PC-9 (cell line): Measurements from ENCODE around the gene GABRA4. TPM values are rescaled to one million over a fixed set of nuclear protein-coding genes. Genes with fewer than 3 reads are reported as not detected.

ENCODE experiments used
- BruUV-seq: library from RNA; stranded (reverse); fragments of 400-500 nt; replicated peaks from 2 replicates; lab custom pipeline; 2021; lab: Mats Ljungman, UMichigan
- CTCF ChIA-PET: fragments of 300-600 bp; sonication (Branson Sonifier 250); formaldehyde crosslinking; loops from one replicate; lab custom pipeline; 2022; ENCODE audit warnings: antibody characterized with exemption; lab: Charles Lee
- POLR2A ChIA-PET: fragments of 300-600 bp; sonication (Branson Sonifier 250); formaldehyde crosslinking; loops from one replicate; lab custom pipeline; 2022; ENCODE audit warnings: antibody characterized with exemption; ENCODE audit not compliant: unreplicated experiment; lab: Charles Lee
- DNase-seq, 2 experiments: peaks; one replicate each; pipeline versions ENCODE4 v3.0.0 to v3.0.0-alpha.2; 2015 to 2022; ENCODE audit warnings: mixed read lengths in 1 of 2
- H2AFZ ChIP-seq: fragments of 200-600 bp; sonication (generic); 2 replicates; pipeline ENCODE4 v1.8.1; 2017; ENCODE audit warnings: antibody characterized with exemption
- H3F3A ChIP-seq: fragments of 200-600 bp; sonication (generic); 2 replicates; pipeline ENCODE4 v1.8.1; 2017; ENCODE audit warnings: antibody characterized with exemption, mild to moderate bottlenecking, low read depth; ENCODE audit not compliant: insufficient read depth
- H3K27ac ChIP-seq: fragments of 200-600 bp; sonication (generic); 2 replicates; pipeline ENCODE4 v1.6.1; 2016; ENCODE audit warnings: mixed run types
- H3K27me3 ChIP-seq: fragments of 200-600 bp; sonication (generic); 2 replicates; pipeline ENCODE4 v1.6.1; 2016; ENCODE audit warnings: low read depth, mixed run types; ENCODE audit not compliant: insufficient read depth
- H3K36me3 ChIP-seq: fragments of 200-600 bp; sonication (generic); 2 replicates; pipeline ENCODE4 v1.6.1; 2016; ENCODE audit warnings: low read depth, mixed run types
- H3K4me1 ChIP-seq: fragments of 200-600 bp; sonication (generic); replicated peaks from 2 replicates; pipeline ENCODE4 v1.6.1; 2016; ENCODE audit warnings: mixed run types; ENCODE audit not compliant: insufficient read depth
- H3K4me2 ChIP-seq: fragments of 200-600 bp; sonication (generic); 2 replicates; pipeline ENCODE4 v1.6.1; 2017; ENCODE audit warnings: mixed run types
- H3K4me3 ChIP-seq: fragments of 200-600 bp; sonication (generic); 2 replicates; pipeline ENCODE4 v1.6.1; 2016; ENCODE audit warnings: mixed run types
- H3K79me2 ChIP-seq: fragments of 200-600 bp; sonication (generic); 2 replicates; pipeline ENCODE4 v1.6.1; 2017; ENCODE audit warnings: low read depth, mixed run types
- H3K9me2 ChIP-seq: fragments of 200-600 bp; sonication (generic); 2 replicates; pipeline ENCODE4 v1.8.1; 2017; ENCODE audit warnings: mild to moderate bottlenecking; ENCODE audit not compliant: insufficient read depth
- H3K9me3 ChIP-seq: fragments of 200-600 bp; sonication (generic); 2 replicates; pipeline ENCODE4 v1.8.1; 2016; ENCODE audit warnings: low read depth; ENCODE audit not compliant: insufficient read depth
- H4K20me1 ChIP-seq: fragments of 200-600 bp; sonication (generic); 2 replicates; pipeline ENCODE4 v1.8.1; 2017; ENCODE audit not compliant: insufficient read depth
- EZH2 ChIP-seq: fragments of 200-600 bp; sonication (generic); IDR thresholded peaks from 2 replicates; pipeline ENCODE4 v1.8.0; 2017; ENCODE audit warnings: antibody characterized with exemption, low read depth
- intact Hi-C: fragments of 100-400 bp; cut with micrococcal nuclease; formaldehyde crosslinking; loops from one replicate; pipeline ENCODE4 v1.10.0; 2022; ENCODE audit not compliant: unreplicated experiment
- total RNA-seq: library from RNA; stranded (reverse); gene quantifications from 2 replicates; pipeline ENCODE4 v1.2.3, GENCODE V29; 2021
- TF ChIP-seq, protein P1 (sequence below): fragments of 200-600 bp; sonication (generic); conservative IDR thresholded peaks from 2 replicates; pipeline ENCODE4 v1.6.1; 2017; ENCODE audit warnings: mixed run types, antibody characterized with exemption, mild to moderate bottlenecking, moderate library complexity

GABRA4 gene
- total RNA-seq, 1 experiment from 2014 or later = not detected

DNA sequence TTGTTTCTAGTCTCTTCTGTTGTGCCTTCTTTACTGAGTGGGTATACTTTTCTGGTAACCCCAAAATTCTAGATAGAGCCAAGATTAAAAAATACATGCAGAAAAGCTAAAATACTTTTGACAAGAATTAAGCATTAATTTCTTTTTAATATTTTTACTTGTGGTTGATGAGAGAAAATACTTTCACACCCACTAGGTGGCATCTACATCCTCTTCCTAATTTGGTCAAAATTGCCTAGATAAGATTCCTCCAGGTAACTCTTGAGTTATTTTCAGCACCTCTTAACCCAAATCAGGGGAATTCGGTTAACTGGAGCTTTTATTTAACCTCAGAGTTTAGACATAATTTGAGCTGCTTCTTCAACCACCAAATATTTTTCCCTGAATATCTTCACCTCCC is 55.9 kb downstream of the GABRA4 start:
- no TSS peak for BruUV-seq
- peak in 1 of 2 experiments; percentile 39 for DNase-seq
- no peaks in the 10 kb centered on the region for H4K20me1 ChIP-seq
- no peaks in the 10 kb centered on the region for H3K79me2 ChIP-seq
- H3K4me1 ChIP-seq = peaks cover 10% of the 10 kb centered on the region; the same call in 1 of the 2 replicates
- H3K4me3 ChIP-seq = no peak overlapping the region
- no peak overlapping the region for H3K27ac ChIP-seq
- no peaks in the 10 kb centered on the region for H3K36me3 ChIP-seq
- ChIA-PET POLR2A (no interaction called here), CTCF (no interaction called here)
- no peaks in the 10 kb centered on the region for H3F3A ChIP-seq
- H3K4me2 ChIP-seq = no peak overlapping the region
- TF ChIP-seq EZH2 = no peak
- TF ChIP-seq, protein P1, sequence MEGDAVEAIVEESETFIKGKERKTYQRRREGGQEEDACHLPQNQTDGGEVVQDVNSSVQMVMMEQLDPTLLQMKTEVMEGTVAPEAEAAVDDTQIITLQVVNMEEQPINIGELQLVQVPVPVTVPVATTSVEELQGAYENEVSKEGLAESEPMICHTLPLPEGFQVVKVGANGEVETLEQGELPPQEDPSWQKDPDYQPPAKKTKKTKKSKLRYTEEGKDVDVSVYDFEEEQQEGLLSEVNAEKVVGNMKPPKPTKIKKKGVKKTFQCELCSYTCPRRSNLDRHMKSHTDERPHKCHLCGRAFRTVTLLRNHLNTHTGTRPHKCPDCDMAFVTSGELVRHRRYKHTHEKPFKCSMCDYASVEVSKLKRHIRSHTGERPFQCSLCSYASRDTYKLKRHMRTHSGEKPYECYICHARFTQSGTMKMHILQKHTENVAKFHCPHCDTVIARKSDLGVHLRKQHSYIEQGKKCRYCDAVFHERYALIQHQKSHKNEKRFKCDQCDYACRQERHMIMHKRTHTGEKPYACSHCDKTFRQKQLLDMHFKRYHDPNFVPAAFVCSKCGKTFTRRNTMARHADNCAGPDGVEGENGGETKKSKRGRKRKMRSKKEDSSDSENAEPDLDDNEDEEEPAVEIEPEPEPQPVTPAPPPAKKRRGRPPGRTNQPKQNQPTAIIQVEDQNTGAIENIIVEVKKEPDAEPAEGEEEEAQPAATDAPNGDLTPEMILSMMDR = peak; percentile 61
- no peaks in the 10 kb centered on the region for H3K9me3 ChIP-seq
- no peak overlapping the region for H2AFZ ChIP-seq
- intact Hi-C loops = loop anchor here (10.0 kb wide), 1 partner anchor 447 kb away; no protein-coding TSS in a partner anchor
- no peaks in the 10 kb centered on the region for H3K9me2 ChIP-seq
- H3K27me3 ChIP-seq = no peaks in the 10 kb centered on the region

DNA sequence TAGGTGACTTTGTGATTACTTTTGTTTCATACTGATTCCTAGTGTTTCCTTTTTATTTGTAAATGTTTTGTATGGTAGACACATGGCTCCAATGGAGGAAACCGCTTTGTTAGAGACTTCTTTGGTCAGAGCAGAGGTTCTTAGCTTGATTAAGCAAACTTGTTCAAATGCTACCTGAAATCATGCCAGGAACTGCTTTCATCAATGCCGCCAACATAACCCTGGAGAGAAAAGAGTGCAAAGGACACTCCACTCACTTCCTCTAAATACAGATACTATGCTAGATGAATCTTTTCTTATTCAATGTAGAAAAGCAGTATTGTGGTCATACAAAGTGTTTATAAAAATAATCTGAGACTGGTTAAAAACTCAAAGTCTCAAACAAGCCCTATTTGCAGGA is 58.7 kb downstream of the GABRA4 start:
- Histone ChIP-seq H3K4me1 (peaks cover 10% of the 10 kb centered on the region; the same call in 1 of the 2 replicates), H3K9me2 (no peaks in the 10 kb centered on the region), H3F3A (no peaks in the 10 kb centered on the region), H3K4me3 (no peak overlapping the region), H3K27ac (no peak overlapping the region), H4K20me1 (no peaks in the 10 kb centered on the region), H2AFZ (no peak overlapping the region), H3K9me3 (no peaks in the 10 kb centered on the region), H3K79me2 (no peaks in the 10 kb centered on the region), H3K27me3 (no peaks in the 10 kb centered on the region), H3K36me3 (no peaks in the 10 kb centered on the region), H3K4me2 (no peak overlapping the region)
- BruUV-seq = no TSS peak
- no peak for DNase-seq
- CTCF ChIA-PET = no interaction called here
- intact Hi-C loops = loop anchor here (10.0 kb wide), 1 partner anchor 450 kb away; no protein-coding TSS in a partner anchor
- POLR2A ChIA-PET = no interaction called here
- TF ChIP-seq, protein P1 = no peak
- TF ChIP-seq EZH2 = no peak

DNA sequence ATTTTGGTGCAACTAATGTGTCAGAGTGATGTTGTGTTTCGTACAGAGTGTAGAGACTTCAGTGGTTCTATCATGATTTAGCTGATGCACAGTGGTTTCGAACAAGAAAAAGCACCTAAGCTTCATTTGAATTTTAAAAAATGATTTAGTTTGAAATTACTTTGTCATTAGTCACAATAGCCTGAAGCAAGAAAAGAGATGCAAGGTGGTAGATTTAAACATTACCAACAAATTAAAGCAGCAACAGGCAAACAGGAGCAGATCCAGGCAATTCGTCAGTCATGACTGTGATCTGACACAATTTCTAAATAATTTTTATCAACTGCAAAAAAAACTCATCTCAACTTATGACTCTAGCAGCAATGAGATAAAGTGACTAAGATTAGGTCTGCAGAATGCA is 59.7 kb downstream of the GABRA4 start:
- no peak overlapping the region for H3K4me3 ChIP-seq
- peak in 1 of 2 experiments; percentile 45 for DNase-seq
- no peaks in the 10 kb centered on the region for H3K9me2 ChIP-seq
- no peaks in the 10 kb centered on the region for H3K36me3 ChIP-seq
- ChIA-PET CTCF (no interaction called here), POLR2A (no interaction called here)
- peaks cover 10% of the 10 kb centered on the region; the same call in 1 of the 2 replicates for H3K4me1 ChIP-seq
- no peak overlapping the region for H3K4me2 ChIP-seq
- H3K9me3 ChIP-seq = no peaks in the 10 kb centered on the region
- H3K27ac ChIP-seq = no peak overlapping the region
- TF ChIP-seq, protein P1 = no peak
- TF ChIP-seq EZH2 = no peak
- H4K20me1 ChIP-seq = no peaks in the 10 kb centered on the region
- intact Hi-C loops = loop anchor here (10.0 kb wide), 1 partner anchor 451 kb away; no protein-coding TSS in a partner anchor
- no peaks in the 10 kb centered on the region for H3K79me2 ChIP-seq
- no peaks in the 10 kb centered on the region for H3F3A ChIP-seq
- no peaks in the 10 kb centered on the region for H3K27me3 ChIP-seq
- BruUV-seq = no TSS peak
- H2AFZ ChIP-seq = no peak overlapping the region
